H7 (cell line): ENCODE results near the gene MTMR12. TPM values are rescaled to one million over a fixed set of nuclear protein-coding genes. Genes with fewer than 3 reads are reported as not detected.

ENCODE experiments used
- DNase-seq: peaks from one replicate; pipeline ENCODE4 v3.0.0; 2012
- H3K27me3 ChIP-seq: 2 replicates; pipeline ENCODE4 v1.6.0; 2011; ENCODE audit warnings: mild to moderate bottlenecking, low read length; ENCODE audit not compliant: control insufficient read depth, insufficient read depth
- H3K36me3 ChIP-seq: replicated peaks from 2 replicates; pipeline ENCODE4 v1.5.1; 2011; ENCODE audit warnings: low read length; ENCODE audit not compliant: control insufficient read depth, insufficient read depth
- H3K4me3 ChIP-seq: 2 replicates; pipeline ENCODE4 v1.5.1; 2011; ENCODE audit warnings: low read depth, mild to moderate bottlenecking, control low read depth, low read length, moderate library complexity; ENCODE audit not compliant: insufficient read depth
- total RNA-seq: library from RNA; depleted of rRNA; stranded (reverse); fragments of >200 nt; shearing (Covaris generic); gene quantifications from 2 replicates; pipeline ENCODE4 v1.2.3, GENCODE V29; 2014; rRNA removed

The MTMR12 gene
- total RNA-seq, 1 experiment from 2014 or later = 22.9 TPM

DNA sequence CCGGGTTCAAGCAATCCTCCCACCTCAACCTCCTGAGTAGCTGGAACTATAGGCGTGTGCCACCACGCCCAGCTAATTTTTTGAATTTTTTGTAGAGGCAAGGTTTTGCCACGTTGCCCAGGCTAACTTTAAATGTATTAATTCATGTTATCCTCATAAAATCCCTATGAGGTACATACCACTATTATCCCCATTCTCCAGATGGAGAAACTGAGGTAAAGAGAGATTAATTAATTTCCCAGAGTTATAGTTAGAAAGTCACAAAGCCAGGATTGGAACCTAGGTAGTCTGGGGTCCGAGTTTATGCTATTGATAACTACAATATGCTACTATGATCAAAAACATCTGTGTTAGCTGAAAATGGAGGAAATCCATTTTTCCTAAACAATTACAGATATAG lies 106.7 kb downstream of the MTMR12 start:
- no peak for DNase-seq
- H3K27me3 ChIP-seq = no peaks in the 10 kb centered on the region
- H3K36me3 ChIP-seq = no peaks in the 10 kb centered on the region
- H3K4me3 ChIP-seq = no peak overlapping the region

DNA sequence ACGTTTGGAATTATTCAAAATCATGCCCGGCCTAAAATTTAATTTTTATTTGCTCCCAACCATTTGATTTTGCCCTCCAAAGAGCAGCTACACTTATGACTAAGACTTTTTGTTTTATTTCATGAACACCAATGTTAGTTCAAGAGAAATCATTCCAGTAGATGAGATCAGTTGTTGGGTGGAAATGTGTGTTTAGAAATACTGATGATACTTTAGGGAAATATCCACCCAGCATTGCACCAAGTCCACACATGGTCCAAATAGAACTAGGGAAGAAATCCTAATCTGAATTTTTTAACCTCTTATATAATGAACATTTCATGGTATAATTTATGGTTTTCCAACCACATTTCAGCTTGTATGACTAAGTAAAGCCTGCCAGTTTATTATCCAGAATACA lies 110.3 kb downstream of the MTMR12 start:
- Histone ChIP-seq H3K36me3 (no peaks in the 10 kb centered on the region), H3K27me3 (no peaks in the 10 kb centered on the region), H3K4me3 (no peak overlapping the region)
- DNase-seq = no peak

DNA sequence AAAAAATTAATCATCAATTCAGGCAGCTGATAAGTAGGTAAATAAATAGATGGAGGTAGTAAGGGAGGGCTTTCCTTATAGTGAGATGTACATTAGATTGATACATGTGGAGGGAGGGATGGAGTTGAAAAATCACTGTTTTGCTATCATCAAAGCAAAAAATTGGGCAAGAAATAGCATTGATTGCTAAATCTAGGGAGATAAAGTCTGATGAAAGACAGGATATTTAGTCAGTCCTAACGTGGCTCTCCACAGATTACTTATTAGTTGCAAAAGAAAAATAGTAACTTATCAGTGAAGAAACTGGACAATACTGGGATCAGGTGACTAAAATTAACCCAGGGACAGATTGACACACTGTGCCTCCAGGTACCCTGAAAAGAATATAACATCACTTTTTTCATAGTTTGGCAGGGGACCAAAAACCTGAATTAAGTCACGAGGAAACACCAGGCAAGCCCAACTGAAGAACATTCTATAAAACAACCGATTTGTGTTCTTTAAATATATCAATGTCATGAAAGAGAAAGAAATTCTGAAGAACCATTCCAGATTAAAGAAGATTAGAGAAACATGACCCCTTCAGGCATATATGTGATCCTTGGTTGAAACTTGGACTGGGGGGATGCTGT lies 111.5 kb downstream of the MTMR12 start:
- no peak for DNase-seq
- Histone ChIP-seq H3K27me3 (no peaks in the 10 kb centered on the region), H3K4me3 (no peak overlapping the region), H3K36me3 (no peaks in the 10 kb centered on the region)

DNA sequence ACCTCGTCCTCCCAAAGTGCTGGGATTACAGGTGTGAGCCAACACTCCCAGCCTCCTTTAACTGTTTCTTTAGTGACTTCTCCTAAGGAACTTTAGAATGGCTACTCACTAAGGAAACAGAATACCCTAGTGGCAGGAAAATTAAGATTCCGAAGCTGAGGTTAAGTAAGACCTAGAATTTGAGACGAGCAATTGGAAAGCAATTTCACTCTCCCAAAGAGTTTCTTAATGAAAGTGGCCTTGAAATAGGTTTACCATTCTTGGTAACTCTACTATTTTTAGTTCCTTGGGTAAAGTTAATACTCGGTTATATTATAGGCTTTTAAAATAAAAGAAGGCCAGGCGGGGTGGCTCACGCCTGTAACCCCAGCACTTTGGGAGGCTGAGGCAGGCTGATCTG lies 115.7 kb downstream of the MTMR12 start:
- no peak for DNase-seq
- Histone ChIP-seq H3K4me3 (no peak overlapping the region), H3K36me3 (no peaks in the 10 kb centered on the region), H3K27me3 (no peaks in the 10 kb centered on the region)

DNA sequence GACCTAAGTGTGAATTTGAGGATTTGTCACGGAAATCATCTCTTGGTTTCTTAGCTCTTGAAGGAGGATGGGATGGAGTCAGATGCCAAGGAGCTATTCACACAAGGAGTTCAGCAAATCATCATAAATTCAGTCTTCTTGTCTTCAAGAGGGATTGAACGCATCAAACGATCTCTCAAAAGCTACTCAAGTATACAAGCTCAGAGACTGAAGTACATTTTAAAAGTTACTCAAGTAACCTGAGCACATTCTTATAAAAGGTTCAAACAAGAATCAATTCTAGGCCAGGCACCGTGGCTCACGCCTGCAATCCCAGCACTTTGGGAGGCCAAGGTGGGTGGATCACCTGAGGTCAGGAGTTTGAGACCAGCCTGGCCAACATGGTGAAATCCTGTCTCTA lies 117.5 kb downstream of the MTMR12 start:
- H3K4me3 ChIP-seq = no peak overlapping the region
- no peak for DNase-seq
- H3K36me3 ChIP-seq = no peaks in the 10 kb centered on the region

DNA sequence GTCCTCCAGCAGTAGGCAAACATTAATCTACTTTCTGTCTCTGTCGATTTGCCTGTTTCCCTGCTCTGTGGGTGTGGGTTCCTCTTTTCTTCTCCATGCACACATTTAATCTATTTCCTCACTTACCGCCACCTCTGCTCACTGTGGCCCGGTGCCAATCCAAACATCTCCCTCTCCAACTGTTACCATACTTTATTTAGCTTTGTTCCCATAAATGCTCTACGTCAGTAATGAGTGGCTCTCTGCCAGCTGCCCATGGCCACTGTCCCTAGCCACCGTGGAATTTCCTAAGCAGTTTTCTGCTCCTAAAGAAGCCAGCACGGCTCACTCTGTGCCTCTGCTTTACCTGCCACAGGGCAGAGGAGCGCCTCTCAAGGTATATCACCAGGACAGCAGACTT lies 119.1 kb downstream of the MTMR12 start:
- Histone ChIP-seq H3K4me3 (no peak overlapping the region), H3K27me3 (no peaks in the 10 kb centered on the region)
- DNase-seq = no peak

More for the DNA sequence above, 117.5 kb downstream of the MTMR12 start:
- no peaks in the 10 kb centered on the region for H3K27me3 ChIP-seq

DNA sequence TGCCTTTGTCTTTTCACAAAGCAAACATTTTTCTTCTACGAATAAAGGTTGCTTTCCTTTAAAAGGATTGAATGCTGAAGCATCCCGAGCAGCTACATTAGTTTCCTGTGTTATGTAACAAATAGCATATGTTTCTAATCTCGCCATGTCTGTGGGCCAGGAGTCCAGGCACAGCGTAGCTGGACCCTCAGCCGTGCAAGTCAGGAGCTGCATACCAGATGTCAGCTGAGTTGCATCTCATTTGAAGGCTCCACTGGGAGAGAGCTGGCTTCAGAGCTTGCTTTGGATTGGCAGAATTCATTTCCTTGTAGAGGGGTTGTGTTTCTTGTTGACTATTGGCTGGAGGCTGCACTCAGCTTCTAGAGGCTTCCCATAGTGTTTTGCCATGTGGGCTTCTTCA lies 122.6 kb downstream of the MTMR12 start:
- H3K4me3 ChIP-seq = no peak overlapping the region
- DNase-seq = no peak
- no peaks in the 10 kb centered on the region for H3K36me3 ChIP-seq
- H3K27me3 ChIP-seq = no peaks in the 10 kb centered on the region

More for the DNA sequence above, 119.1 kb downstream of the MTMR12 start:
- H3K36me3 ChIP-seq = no peaks in the 10 kb centered on the region

DNA sequence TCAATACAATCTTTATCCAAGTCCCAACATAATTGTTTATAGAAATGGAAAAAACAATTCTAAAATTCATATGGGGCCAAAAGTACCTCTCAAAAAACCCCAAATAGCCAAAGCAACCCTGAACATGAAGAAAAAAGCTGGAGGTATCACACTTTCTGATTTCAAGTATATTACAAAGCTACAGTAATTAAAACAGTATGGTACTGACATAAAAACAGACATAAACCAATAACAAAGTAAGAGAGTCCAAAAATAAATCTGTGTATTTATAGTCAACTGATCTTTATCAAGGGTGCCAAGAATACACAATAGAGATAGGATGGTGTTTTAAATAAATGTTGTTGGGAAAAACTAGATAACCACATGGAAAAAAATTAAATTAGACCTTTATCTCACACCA lies 125.1 kb downstream of the MTMR12 start:
- H3K36me3 ChIP-seq = no peaks in the 10 kb centered on the region
- no peaks in the 10 kb centered on the region for H3K27me3 ChIP-seq
- H3K4me3 ChIP-seq = no peak overlapping the region
- no peak for DNase-seq

DNA sequence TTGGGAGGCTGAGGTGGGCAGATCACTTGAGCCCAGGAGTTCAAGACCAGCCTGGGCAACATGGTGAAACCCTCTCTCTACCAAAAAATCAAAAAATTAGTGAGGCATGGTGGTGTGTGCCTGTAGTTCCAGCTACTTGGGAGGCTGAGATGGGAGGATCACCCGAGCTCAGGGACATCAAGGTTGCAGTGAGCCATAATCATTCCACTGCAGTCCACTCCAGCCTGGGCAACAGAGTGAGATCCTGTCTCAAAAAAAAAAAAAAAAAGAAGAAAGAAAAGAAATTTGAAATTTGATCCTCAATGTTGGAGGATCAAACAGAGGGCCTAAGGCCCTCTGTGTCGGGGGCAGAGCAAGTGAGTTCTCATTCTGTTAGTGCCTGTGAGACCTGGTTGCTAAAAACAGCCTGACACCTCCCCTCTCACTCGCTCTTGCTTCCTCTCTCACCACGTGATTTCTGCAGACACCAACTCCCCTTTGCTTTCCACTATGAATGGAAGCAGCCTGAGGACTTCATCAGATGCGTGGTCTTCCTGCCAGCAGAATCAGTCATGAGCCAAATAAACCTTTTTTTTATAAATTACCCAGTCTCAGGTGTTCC lies 130.2 kb downstream of the MTMR12 start:
- no peaks in the 10 kb centered on the region for H3K36me3 ChIP-seq
- no peak overlapping the region for H3K4me3 ChIP-seq
- H3K27me3 ChIP-seq = no peaks in the 10 kb centered on the region
- DNase-seq = no peak

Other genes starting within 250 kb of the MTMR12 start
- gene GOLPH3, start 138.6 kb downstream of the MTMR12 start, total RNA-seq = 72.9 and 87.0 TPM in 2 replicates
- gene ZFR, start 131.8 kb upstream of the MTMR12 start, total RNA-seq = 66.2 and 79.8 TPM in 2 replicates